OCI-LY1 (cell line): ENCODE data around the gene TRIM39.
A peak's percentile ranks its signal among the peaks of the same experiment; 100 is the strongest.

Source experiments
- H2AFZ ChIP-seq: fragments of 200-600 bp; sonication (generic), shearing (Covaris generic); 2 replicates; pipeline ENCODE4 v1.6.0; 2014; ENCODE audit warnings: antibody characterized with exemption, mild to moderate bottlenecking, low read length
- H3F3A ChIP-seq: fragments of 200-600 bp; sonication (generic), shearing (Covaris generic); 2 replicates; pipeline ENCODE4 v1.6.0; 2014; ENCODE audit warnings: mild to moderate bottlenecking, antibody characterized with exemption, low read length, moderate library complexity; ENCODE audit not compliant: insufficient read depth
- H3K27ac ChIP-seq: fragments of 200-600 bp; sonication (generic); 2 replicates; pipeline ENCODE4 v1.5.1; 2014; ENCODE audit warnings: low read length, mixed run types, mild to moderate bottlenecking, low read depth; ENCODE audit not compliant: poor library complexity, severe bottlenecking
- H3K27me3 ChIP-seq: fragments of 200-600 bp; sonication (generic); 2 replicates; pipeline ENCODE4 v1.6.0; 2014; ENCODE audit warnings: antibody characterized with exemption, mild to moderate bottlenecking, low read length, moderate library complexity; ENCODE audit not compliant: insufficient read depth
- H3K36me3 ChIP-seq: fragments of 200-600 bp; sonication (generic); 2 replicates; pipeline ENCODE4 v1.6.1; 2014; ENCODE audit warnings: mild to moderate bottlenecking, antibody characterized with exemption, low read length, moderate library complexity, mixed read lengths; ENCODE audit not compliant: insufficient read depth
- H3K4me1 ChIP-seq: fragments of 200-600 bp; sonication (generic); 2 replicates; pipeline ENCODE4 v1.5.1; 2014; ENCODE audit warnings: mild to moderate bottlenecking, low read length, moderate library complexity; ENCODE audit not compliant: insufficient read depth, severe bottlenecking
- H3K4me2 ChIP-seq: fragments of 200-600 bp; sonication (generic), shearing (Covaris generic); 2 replicates; pipeline ENCODE4 v1.6.1; 2014; ENCODE audit warnings: low read length
- H3K4me3 ChIP-seq: fragments of 200-600 bp; sonication (generic); 2 replicates; pipeline ENCODE4 v1.5.1; 2014; ENCODE audit warnings: low read length, low read depth, mild to moderate bottlenecking, mixed read lengths; ENCODE audit not compliant: poor library complexity, severe bottlenecking
- H3K79me2 ChIP-seq: fragments of 200-600 bp; shearing (Covaris generic); 2 replicates; pipeline ENCODE4 v1.6.1; 2016; ENCODE audit warnings: mixed run types, low read length, mixed read lengths; ENCODE audit not compliant: insufficient read depth
- H3K9ac ChIP-seq: fragments of 200-600 bp; sonication (generic), shearing (Covaris generic); 2 replicates; pipeline ENCODE4 v1.6.1; 2014; ENCODE audit warnings: mild to moderate bottlenecking, low read length, mixed read lengths
- H3K9me2 ChIP-seq: fragments of 200-600 bp; sonication (generic), shearing (Covaris generic); 2 replicates; pipeline ENCODE4 v1.6.1; 2014; ENCODE audit warnings: low read depth, mild to moderate bottlenecking, low read length, mixed read lengths
- H3K9me3 ChIP-seq: fragments of 200-600 bp; shearing (Covaris generic); 2 replicates; pipeline ENCODE4 v1.6.1; 2014; ENCODE audit warnings: low read length, mixed read lengths
- H4K20me1 ChIP-seq: fragments of 200-600 bp; sonication (generic), shearing (Covaris generic); 2 replicates; pipeline ENCODE4 v1.6.0; 2016; ENCODE audit warnings: mild to moderate bottlenecking, low read length; ENCODE audit not compliant: insufficient read depth
- EZH2 ChIP-seq: fragments of 200-600 bp; sonication (generic), shearing (Covaris generic); IDR thresholded peaks from 2 replicates; pipeline ENCODE4 v1.8.0; 2017; ENCODE audit warnings: borderline replicate concordance, mixed run types, mild to moderate bottlenecking, antibody characterized with exemption, low read length, moderate library complexity, mixed read lengths
- TF ChIP-seq, protein P1 (sequence below): fragments of 200-600 bp; sonication (generic), shearing (Covaris generic); IDR thresholded peaks from 2 replicates; pipeline ENCODE4 v1.5.1; 2017; ENCODE audit warnings: mild to moderate bottlenecking, antibody characterized with exemption, low read length, moderate library complexity, mixed read lengths

The TRIM39 gene

DNA sequence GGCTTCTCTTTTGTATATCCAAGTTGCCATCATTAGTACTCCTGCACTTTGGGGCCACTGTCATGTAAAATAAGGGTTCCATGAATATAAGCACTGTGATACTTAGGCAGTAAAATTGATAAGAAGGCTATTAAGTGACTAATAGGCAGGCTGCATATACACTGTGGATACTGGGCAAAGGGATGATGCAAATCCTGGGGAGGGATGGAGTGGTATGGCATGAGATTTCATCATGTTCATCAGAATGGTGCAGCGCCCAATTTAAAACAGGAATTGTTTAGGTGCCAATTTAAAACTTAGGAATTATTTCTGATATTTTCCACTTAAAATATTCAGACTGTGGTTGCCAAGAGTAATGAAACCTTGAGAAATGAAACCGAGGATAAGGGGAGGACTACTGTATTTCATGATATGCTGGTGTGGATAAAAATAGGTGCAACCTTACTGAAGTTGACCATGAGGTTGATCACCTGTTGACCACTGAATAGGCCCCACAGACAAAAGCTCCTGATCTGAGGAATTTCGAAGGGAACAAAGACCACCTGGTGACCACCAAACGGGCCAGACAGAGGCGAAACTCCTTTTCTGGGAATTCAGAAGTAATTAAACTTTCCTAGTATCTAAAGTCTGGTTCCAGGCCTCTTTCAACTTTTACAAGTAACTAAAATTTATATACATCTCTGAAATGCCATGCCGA lies 4.9 kb upstream of the TRIM39 start:
- H3K4me2 ChIP-seq, result no peak overlapping the region

DNA sequence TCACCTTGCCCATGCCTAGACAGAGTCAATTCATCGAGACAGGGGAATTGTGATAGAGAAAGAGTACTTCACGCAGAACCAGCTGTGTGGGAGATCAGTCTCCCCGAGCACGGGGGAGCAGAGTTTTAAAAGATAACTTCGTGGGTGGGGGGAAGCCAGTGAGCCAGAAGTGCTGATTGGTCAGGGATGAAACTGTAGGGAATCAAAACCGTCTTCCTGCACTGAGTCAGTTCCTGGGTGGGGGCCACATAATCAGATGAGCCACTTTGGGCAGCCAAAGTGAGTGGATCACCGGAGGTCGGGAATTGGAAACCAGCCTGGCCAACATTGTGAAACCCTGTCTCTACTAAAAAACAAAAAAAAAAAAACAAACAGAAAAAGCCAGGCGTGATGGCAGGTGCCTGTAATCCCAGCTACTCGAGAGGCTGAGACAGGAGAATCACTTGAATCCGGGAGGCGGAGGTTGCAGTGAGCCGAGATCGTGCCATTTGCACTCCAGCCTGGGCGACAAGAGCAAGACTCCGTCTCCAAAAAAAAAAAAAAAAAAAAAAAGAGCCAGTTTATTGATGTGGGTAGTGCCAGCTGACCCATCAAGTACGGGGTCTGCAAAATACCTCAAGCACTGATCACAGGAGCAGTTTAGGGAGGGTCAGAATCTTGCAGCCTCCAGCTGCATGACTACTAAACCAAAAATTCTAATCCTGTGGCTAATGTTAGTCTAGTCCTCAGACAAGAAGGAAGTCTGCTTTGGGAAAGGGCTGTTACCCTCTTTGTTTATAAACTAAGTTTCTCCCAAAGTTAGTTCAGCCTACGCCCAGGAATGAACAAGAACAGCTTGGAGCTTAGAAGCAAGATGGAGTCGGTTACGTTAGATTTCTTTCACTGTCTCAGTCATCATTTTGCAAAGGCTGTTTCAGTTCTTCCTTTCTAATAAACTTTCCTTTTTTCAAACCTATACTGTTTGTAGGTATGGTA lies 3.9 kb upstream of the TRIM39 start:
- no peak overlapping the region for H3K9ac ChIP-seq
- 0 out of 2 replicates have a peak, but pooled peaks cover 1% of the 10 kb centered on the region for H4K20me1 ChIP-seq
- peaks cover 43% of the 10 kb centered on the region for H3K4me1 ChIP-seq

More for the DNA sequence above, 4.9 kb upstream of the TRIM39 start:
- H3K4me1 ChIP-seq, result peaks cover 36% of the 10 kb centered on the region
- 0 out of 2 replicates have a peak, but pooled peaks cover 3% of the 10 kb centered on the region for H4K20me1 ChIP-seq
- H3K36me3 ChIP-seq, result peaks cover 41% of the 10 kb centered on the region
- H3K4me3 ChIP-seq, result no peak overlapping the region
- TF ChIP-seq EZH2, result no peak
- TF ChIP-seq, protein P1, sequence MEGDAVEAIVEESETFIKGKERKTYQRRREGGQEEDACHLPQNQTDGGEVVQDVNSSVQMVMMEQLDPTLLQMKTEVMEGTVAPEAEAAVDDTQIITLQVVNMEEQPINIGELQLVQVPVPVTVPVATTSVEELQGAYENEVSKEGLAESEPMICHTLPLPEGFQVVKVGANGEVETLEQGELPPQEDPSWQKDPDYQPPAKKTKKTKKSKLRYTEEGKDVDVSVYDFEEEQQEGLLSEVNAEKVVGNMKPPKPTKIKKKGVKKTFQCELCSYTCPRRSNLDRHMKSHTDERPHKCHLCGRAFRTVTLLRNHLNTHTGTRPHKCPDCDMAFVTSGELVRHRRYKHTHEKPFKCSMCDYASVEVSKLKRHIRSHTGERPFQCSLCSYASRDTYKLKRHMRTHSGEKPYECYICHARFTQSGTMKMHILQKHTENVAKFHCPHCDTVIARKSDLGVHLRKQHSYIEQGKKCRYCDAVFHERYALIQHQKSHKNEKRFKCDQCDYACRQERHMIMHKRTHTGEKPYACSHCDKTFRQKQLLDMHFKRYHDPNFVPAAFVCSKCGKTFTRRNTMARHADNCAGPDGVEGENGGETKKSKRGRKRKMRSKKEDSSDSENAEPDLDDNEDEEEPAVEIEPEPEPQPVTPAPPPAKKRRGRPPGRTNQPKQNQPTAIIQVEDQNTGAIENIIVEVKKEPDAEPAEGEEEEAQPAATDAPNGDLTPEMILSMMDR, result no peak
- H3K9me3 ChIP-seq, result no peaks in the 10 kb centered on the region
- H3K27me3 ChIP-seq, result no peaks in the 10 kb centered on the region
- no peak overlapping the region for H2AFZ ChIP-seq
- H3F3A ChIP-seq, result 0 out of 2 replicates have a peak, but pooled peaks cover 3% of the 10 kb centered on the region
- H3K9me2 ChIP-seq, result no peaks in the 10 kb centered on the region
- peaks cover 84% of the 10 kb centered on the region for H3K79me2 ChIP-seq
- no peak overlapping the region for H3K9ac ChIP-seq
- H3K27ac ChIP-seq, result no peak overlapping the region

DNA sequence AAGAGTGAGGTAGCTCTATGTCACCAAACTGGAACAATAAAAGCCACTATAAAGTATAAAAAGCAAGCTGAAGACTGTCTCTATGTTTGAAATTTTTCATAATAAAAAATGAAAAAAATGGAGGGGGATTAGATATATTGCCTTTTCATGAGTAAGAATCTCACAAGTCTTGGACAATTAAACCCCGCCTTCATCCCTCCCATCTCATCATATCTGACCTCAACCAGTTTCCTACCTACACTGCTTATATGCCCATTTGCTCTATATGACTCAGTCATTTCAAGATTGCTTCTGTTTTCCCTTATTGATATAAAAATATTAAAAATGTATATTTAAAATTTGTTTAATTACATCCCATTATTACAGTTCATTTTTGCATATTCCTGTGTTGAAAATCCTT lies 2.9 kb upstream of the TRIM39 start:
- H3K9me2 ChIP-seq, result no peaks in the 10 kb centered on the region
- H3K27me3 ChIP-seq, result no peaks in the 10 kb centered on the region
- H3K27ac ChIP-seq, result no peak overlapping the region
- no peak overlapping the region for H3K9ac ChIP-seq
- 0 out of 2 replicates have a peak, but pooled peaks cover 3% of the 10 kb centered on the region for H3F3A ChIP-seq
- H3K79me2 ChIP-seq, result peaks cover 67% of the 10 kb centered on the region
- no peaks in the 10 kb centered on the region for H4K20me1 ChIP-seq
- no peak overlapping the region for H2AFZ ChIP-seq
- 0 out of 2 replicates have a peak overlapping the region, but pooled peaks have one; percentile 96 for H3K4me2 ChIP-seq
- no peak overlapping the region for H3K4me3 ChIP-seq
- no peaks in the 10 kb centered on the region for H3K9me3 ChIP-seq
- TF ChIP-seq, protein P1, result no peak
- no peak for TF ChIP-seq EZH2
- peaks cover 29% of the 10 kb centered on the region for H3K36me3 ChIP-seq
- H3K4me1 ChIP-seq, result peaks cover 40% of the 10 kb centered on the region

More for the DNA sequence above, 3.9 kb upstream of the TRIM39 start:
- Histone ChIP-seq H2AFZ (no peak overlapping the region), H3K79me2 (peaks cover 77% of the 10 kb centered on the region), H3K27me3 (no peaks in the 10 kb centered on the region), H3K9me2 (no peaks in the 10 kb centered on the region), H3K4me3 (no peak overlapping the region), H3K4me2 (no peak overlapping the region), H3F3A (0 out of 2 replicates have a peak, but pooled peaks cover 3% of the 10 kb centered on the region), H3K36me3 (peaks cover 34% of the 10 kb centered on the region), H3K27ac (no peak overlapping the region), H3K9me3 (no peaks in the 10 kb centered on the region)
- TF ChIP-seq, protein P1, result no peak
- TF ChIP-seq EZH2, result no peak
